Stimulated activated naive CD4-positive, alpha-beta T cell treated with Interleukin-2 at 50 U/mL for 16 hours (primary cell): ENCODE data around the gene ITPR1.
A peak's percentile ranks its signal among the peaks of the same experiment; 100 is the strongest.
"Not testable (repeated sequence)": the region's sequence is repeated elsewhere in the genome, so short reads cannot be mapped to it uniquely, and the experiment has no call there.

Source experiments
- DNase-seq: peaks from one replicate; lab custom pipeline; 2025; lab: John Stamatoyannopoulos, UW

ITPR1 gene

GRCh38 chr3:4493014-4493940 lies at the start of gene ITPR1:
Gene ITPR1 (plus strand): TSS chr3:4493348. CDS start chr3:4516492, 23,144 bp downstream.
- DNase-seq: peak; percentile 98

- no peak for DNase-seq
Measured at GRCh38 chr3:4447295-4447999, 45.7 kb upstream of the ITPR1 start.

- no peak for DNase-seq
Measured at GRCh38 chr3:4448187-4448586, 45.0 kb upstream of the ITPR1 start.

GRCh38 chr3:4449043-4449805 lies 43.9 kb upstream of the ITPR1 start:
- no peak for DNase-seq

GRCh38 chr3:4454142-4454541 lies 39.0 kb upstream of the ITPR1 start:
- DNase-seq: no peak

- not testable (repeated sequence) for DNase-seq
Measured at GRCh38 chr3:4456780-4457179, 36.4 kb upstream of the ITPR1 start.

- DNase-seq: no peak
Measured at GRCh38 chr3:4458961-4459360, 34.2 kb upstream of the ITPR1 start.

- DNase-seq: no peak
Measured at GRCh38 chr3:4460334-4460733, 32.8 kb upstream of the ITPR1 start.

GRCh38 chr3:4461468-4462090 lies 31.6 kb upstream of the ITPR1 start:
- no peak for DNase-seq

- no peak for DNase-seq
Measured at GRCh38 chr3:4462369-4463040, 30.6 kb upstream of the ITPR1 start.

GRCh38 chr3:4464576-4464975 lies 28.6 kb upstream of the ITPR1 start:
- DNase-seq: no peak

GRCh38 chr3:4466741-4467521 lies 26.2 kb upstream of the ITPR1 start, which contains the start of gene SUMF1:
Gene SUMF1 (minus strand): TSS chr3:4467269. CDS start chr3:4467245, 24 bp downstream.
- peak; percentile 68 for DNase-seq

GRCh38 chr3:4467522-4467867 lies 25.7 kb upstream of the ITPR1 start:
- no peak for DNase-seq

GRCh38 chr3:4471907-4472306 lies 21.2 kb upstream of the ITPR1 start:
- DNase-seq: no peak

- no peak for DNase-seq
Measured at GRCh38 chr3:4472312-4472711, 20.8 kb upstream of the ITPR1 start.

GRCh38 chr3:4472766-4473165 lies 20.4 kb upstream of the ITPR1 start:
- no peak for DNase-seq

- peak; percentile 1 for DNase-seq
Measured at GRCh38 chr3:4474683-4475490, 18.3 kb upstream of the ITPR1 start.

- no peak for DNase-seq
Measured at GRCh38 chr3:4475804-4476203, 17.3 kb upstream of the ITPR1 start.

- no peak for DNase-seq
Measured at GRCh38 chr3:4476496-4476895, 16.7 kb upstream of the ITPR1 start.

- DNase-seq: no peak
Measured at GRCh38 chr3:4478261-4478660, 14.9 kb upstream of the ITPR1 start.
